Sigmoid colon (tissue), 4 donors: ENCODE measurements around the gene DNER.

ENCODE experiments used
- POLR2A ChIP-seq, 2 donors: fragments of 450-650 bp; IDR thresholded peaks; one replicate each; pipeline ENCODE4 v1.6.1; 2016; ENCODE audit warnings: antibody characterized with exemption in 2 of 2, mild to moderate bottlenecking in 2 of 2, moderate library complexity in 2 of 2
- POLR2AphosphoS5 ChIP-seq, 4 donors: sonication (generic); formaldehyde crosslinking; IDR thresholded peaks; one replicate each; pipeline ENCODE4 v1.6.1; 2017; ENCODE audit warnings: antibody characterized with exemption in 4 of 4
- TF ChIP-seq, protein P1 (sequence below), 4 experiments: fragments of 450-650 bp in 3 of 4; fragments of 200-600 bp in 1 of 4; IDR thresholded peaks; one replicate each; pipeline ENCODE4 v1.5.1; 2016 to 2019; ENCODE audit warnings: antibody characterized with exemption in 4 of 4, mild to moderate bottlenecking in 3 of 4, moderate library complexity in 2 of 4

DNA sequence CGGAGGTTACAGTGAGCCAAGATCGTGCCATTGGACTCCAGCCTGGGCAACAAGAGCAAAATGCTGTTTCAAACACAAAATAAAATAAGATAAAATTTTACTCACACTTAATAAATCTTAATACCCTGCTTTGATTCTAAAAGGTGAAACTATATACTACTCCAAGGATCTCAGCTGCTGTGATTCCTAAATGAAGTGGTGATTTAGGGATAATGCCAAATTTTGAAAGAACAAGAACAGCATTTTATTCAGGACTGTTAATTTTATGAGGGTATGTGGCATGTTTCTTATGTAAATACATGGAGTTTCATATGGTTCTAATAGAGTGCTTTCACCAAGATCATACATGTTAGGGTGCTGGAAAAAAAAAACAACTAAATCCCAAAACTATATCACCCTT lies 243.6 kb downstream of the DNER start:
- no peak for TF ChIP-seq POLR2A (IDR thresholded peaks at IDR 0.05)
- TF ChIP-seq, protein P1, sequence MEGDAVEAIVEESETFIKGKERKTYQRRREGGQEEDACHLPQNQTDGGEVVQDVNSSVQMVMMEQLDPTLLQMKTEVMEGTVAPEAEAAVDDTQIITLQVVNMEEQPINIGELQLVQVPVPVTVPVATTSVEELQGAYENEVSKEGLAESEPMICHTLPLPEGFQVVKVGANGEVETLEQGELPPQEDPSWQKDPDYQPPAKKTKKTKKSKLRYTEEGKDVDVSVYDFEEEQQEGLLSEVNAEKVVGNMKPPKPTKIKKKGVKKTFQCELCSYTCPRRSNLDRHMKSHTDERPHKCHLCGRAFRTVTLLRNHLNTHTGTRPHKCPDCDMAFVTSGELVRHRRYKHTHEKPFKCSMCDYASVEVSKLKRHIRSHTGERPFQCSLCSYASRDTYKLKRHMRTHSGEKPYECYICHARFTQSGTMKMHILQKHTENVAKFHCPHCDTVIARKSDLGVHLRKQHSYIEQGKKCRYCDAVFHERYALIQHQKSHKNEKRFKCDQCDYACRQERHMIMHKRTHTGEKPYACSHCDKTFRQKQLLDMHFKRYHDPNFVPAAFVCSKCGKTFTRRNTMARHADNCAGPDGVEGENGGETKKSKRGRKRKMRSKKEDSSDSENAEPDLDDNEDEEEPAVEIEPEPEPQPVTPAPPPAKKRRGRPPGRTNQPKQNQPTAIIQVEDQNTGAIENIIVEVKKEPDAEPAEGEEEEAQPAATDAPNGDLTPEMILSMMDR (IDR thresholded peaks at IDR 0.05) = no peak
- TF ChIP-seq POLR2AphosphoS5 (IDR thresholded peaks at IDR 0.05) = no peak
